Keratinocyte (primary cell): Measurements from ENCODE around the gene MFN2.
"Not testable (repeated sequence)": the region's sequence is repeated elsewhere in the genome, so short reads cannot be mapped to it uniquely, and the experiment has no call there.

Experiments
- EZH2 ChIP-seq: IDR thresholded peaks from one replicate; pipeline ENCODE4 v1.6.1; 2012; ENCODE audit warnings: inconsistent platforms, mild to moderate bottlenecking, low read length, moderate library complexity
- TF ChIP-seq, protein P1 (sequence below), 3 experiments: IDR thresholded peaks in 1 of 3; conservative IDR thresholded peaks in 1 of 3; optimal IDR thresholded peaks in 1 of 3; 2 replicates in 2 of 3; 3 replicates in 1 of 3; pipeline versions ENCODE3 to v1.5.1; 2011; ENCODE audit warnings: low read length in 3 of 3, mild to moderate bottlenecking in 3 of 3, moderate library complexity in 2 of 3, control low read depth in 1 of 3, inconsistent platforms in 1 of 3; ENCODE audit not compliant: insufficient read depth in 2 of 3; ENCODE audit errors: extremely low read depth in 1 of 3

DNA sequence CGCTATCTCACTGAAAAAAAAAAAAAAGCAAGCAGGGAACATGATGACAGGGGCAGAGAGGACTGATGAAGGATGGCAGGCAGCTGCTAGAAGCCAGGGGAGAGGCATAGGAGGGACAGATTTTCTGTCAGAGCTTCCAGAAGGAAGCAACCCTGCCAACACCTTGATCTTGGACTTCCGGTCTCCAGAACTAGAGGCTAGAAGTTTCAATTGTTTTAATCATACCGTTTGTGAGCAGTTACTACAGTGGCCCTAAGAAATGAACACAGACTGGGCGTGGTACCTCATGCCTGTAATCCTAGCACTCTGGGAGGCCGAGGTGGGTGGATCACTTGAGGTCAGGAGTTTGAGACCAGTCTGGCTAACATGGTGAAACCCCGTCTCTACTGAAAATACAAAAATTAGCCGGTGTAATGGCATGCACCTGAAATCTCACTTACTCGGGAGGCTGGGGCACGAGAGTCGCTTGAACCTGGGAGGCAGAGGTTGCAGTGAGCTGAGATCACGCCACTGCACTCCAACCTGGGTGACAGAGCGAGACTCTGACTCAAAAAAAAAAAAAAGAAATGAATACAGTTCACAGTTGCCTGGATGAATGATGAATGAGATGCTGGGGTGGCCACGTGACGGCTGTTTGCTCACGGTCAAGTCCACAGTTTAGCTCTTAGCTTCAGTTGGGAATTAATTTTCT is 64.1 kb downstream of the MFN2 start:
- TF ChIP-seq, protein P1, sequence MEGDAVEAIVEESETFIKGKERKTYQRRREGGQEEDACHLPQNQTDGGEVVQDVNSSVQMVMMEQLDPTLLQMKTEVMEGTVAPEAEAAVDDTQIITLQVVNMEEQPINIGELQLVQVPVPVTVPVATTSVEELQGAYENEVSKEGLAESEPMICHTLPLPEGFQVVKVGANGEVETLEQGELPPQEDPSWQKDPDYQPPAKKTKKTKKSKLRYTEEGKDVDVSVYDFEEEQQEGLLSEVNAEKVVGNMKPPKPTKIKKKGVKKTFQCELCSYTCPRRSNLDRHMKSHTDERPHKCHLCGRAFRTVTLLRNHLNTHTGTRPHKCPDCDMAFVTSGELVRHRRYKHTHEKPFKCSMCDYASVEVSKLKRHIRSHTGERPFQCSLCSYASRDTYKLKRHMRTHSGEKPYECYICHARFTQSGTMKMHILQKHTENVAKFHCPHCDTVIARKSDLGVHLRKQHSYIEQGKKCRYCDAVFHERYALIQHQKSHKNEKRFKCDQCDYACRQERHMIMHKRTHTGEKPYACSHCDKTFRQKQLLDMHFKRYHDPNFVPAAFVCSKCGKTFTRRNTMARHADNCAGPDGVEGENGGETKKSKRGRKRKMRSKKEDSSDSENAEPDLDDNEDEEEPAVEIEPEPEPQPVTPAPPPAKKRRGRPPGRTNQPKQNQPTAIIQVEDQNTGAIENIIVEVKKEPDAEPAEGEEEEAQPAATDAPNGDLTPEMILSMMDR (optimal IDR thresholded peaks at IDR 0.05 in 1 of 3, IDR thresholded peaks at IDR 0.05 in 1 of 3, conservative IDR thresholded peaks at IDR 0.05 in 1 of 3; ENCODE audit: extremely low read depth in 1 of 3, insufficient read depth in 2 of 3, low read length in 3 of 3): not testable (repeated sequence)
- TF ChIP-seq EZH2: not testable (repeated sequence)
